ENCODE measurements around the gene SHLD1. TPM values are rescaled to one million over a fixed set of nuclear protein-coding genes. Genes with fewer than 3 reads are reported as not detected.
"Not testable (repeated sequence)": the region's sequence is repeated elsewhere in the genome, so short reads cannot be mapped to it uniquely, and the experiment has no call there.

The SHLD1 gene
- 1 to 10 TPM; 8.9 to 9.3 TPM for total RNA-seq
- long read RNA-seq, transcript SHLD1-201 (3 exons, 1,154 nt) = major isoform, 6 of 8 reads
- long read RNA-seq, partial matches to known transcripts = 0 of 8 reads
- long read RNA-seq, other reads (novel, unspliced or antisense) = 2 of 8 reads

- ATAC-seq = peak; percentile 96 to 97
- intact Hi-C loops (cut with DNase I) = loop anchor here in 1 of 2 donors (5.0 kb wide), 1 partner anchor 37 kb away; no protein-coding TSS in a partner anchor
- peak; percentile 89 for DNase-seq
Observed at GRCh38 chr20:5749952-5750779, at the start of gene SHLD1. TSS of gene SHLD1 (plus strand) at chr20:5750401. CDS start at chr20:5772866, 22,465 bp downstream.

GRCh38 chr20:5702339-5702738 lies 47.9 kb upstream of the SHLD1 start:
- ATAC-seq; intact Hi-C loops (cut with DNase I); DNase-seq: not testable (repeated sequence)

GRCh38 chr20:5703681-5704101 lies 46.5 kb upstream of the SHLD1 start:
- ATAC-seq (no peak), DNase-seq (no peak)
- intact Hi-C loops (cut with DNase I) = no loop called here

- no peak for DNase-seq
- intact Hi-C loops (cut with DNase I) = no loop called here
Observed at GRCh38 chr20:5705827-5706226, 44.4 kb upstream of the SHLD1 start.

GRCh38 chr20:5706797-5707196 lies 43.4 kb upstream of the SHLD1 start:
- intact Hi-C loops (cut with DNase I) = no loop called here
- DNase-seq = no peak
- no peak for ATAC-seq

More at GRCh38 chr20:5705827-5706226, 44.4 kb upstream of the SHLD1 start:
- no peak for ATAC-seq

GRCh38 chr20:5710551-5710950 lies 39.6 kb upstream of the SHLD1 start:
- no peak for ATAC-seq
- no peak for DNase-seq
- intact Hi-C loops (cut with DNase I) = no loop called here

GRCh38 chr20:5714261-5715041 lies 35.8 kb upstream of the SHLD1 start:
- no peak for DNase-seq
- peak; percentile 44 to 73 for ATAC-seq
- intact Hi-C loops (cut with DNase I) = no loop called here

GRCh38 chr20:5715071-5715841 lies 34.9 kb upstream of the SHLD1 start:
- ATAC-seq (no peak), DNase-seq (no peak)
- intact Hi-C loops (cut with DNase I) = no loop called here

- intact Hi-C loops (cut with DNase I) = no loop called here
- ATAC-seq = no peak
- no peak for DNase-seq
Observed at GRCh38 chr20:5716953-5717352, 33.2 kb upstream of the SHLD1 start.

GRCh38 chr20:5718896-5719595 lies 31.2 kb upstream of the SHLD1 start:
- DNase-seq (no peak), ATAC-seq (peak; percentile 69 to 81)
- intact Hi-C loops (cut with DNase I) = no loop called here

GRCh38 chr20:5719861-5720403 lies 30.3 kb upstream of the SHLD1 start:
- peak in 1 of 2 donors; percentile 51 for ATAC-seq
- no peak for DNase-seq
- intact Hi-C loops (cut with DNase I) = no loop called here

GRCh38 chr20:5720696-5721095 lies 29.5 kb upstream of the SHLD1 start:
- intact Hi-C loops (cut with DNase I) = no loop called here
- DNase-seq (no peak), ATAC-seq (peak in 1 of 2 donors; percentile 14)

- DNase-seq; intact Hi-C loops (cut with DNase I); ATAC-seq: not testable (repeated sequence)
Observed at GRCh38 chr20:5721356-5721755, 28.8 kb upstream of the SHLD1 start.

- ATAC-seq (no peak), DNase-seq (no peak)
- intact Hi-C loops (cut with DNase I) = no loop called here
Observed at GRCh38 chr20:5722927-5723326, 27.3 kb upstream of the SHLD1 start.

GRCh38 chr20:5725183-5725463 lies 25.1 kb upstream of the SHLD1 start:
- ATAC-seq; intact Hi-C loops (cut with DNase I); DNase-seq: not testable (repeated sequence)

GRCh38 chr20:5727018-5727515 lies 23.1 kb upstream of the SHLD1 start:
- DNase-seq = no peak
- intact Hi-C loops (cut with DNase I) = no loop called here
- ATAC-seq = no peak

GRCh38 chr20:5729348-5729747 lies 20.9 kb upstream of the SHLD1 start:
- DNase-seq = no peak
- ATAC-seq = no peak
- intact Hi-C loops (cut with DNase I) = no loop called here

- intact Hi-C loops (cut with DNase I) = no loop called here
- ATAC-seq = no peak
- no peak for DNase-seq
Observed at GRCh38 chr20:5730131-5730530, 20.1 kb upstream of the SHLD1 start.
